Colonic mucosa (tissue), 4 donors: ENCODE measurements around the gene OVOL1. TPM values are rescaled to one million over a fixed set of nuclear protein-coding genes. Genes with fewer than 3 reads are reported as not detected.
A peak's percentile ranks its signal among the peaks of the same experiment; 100 is the strongest.
"Not testable (repeated sequence)": the region's sequence is repeated elsewhere in the genome, so short reads cannot be mapped to it uniquely, and the experiment has no call there.

Experiments
- DNase-seq: peaks from one replicate; pipeline ENCODE4 v3.0.0-alpha.2; 2020
- H3K27ac ChIP-seq: fragments of 200-600 bp; one replicate; pipeline ENCODE4 v1.8.0; 2021
- H3K27me3 ChIP-seq: fragments of 200-600 bp; one replicate; pipeline ENCODE4 v1.8.0; 2021
- H3K36me3 ChIP-seq: fragments of 200-600 bp; one replicate; pipeline ENCODE4 v1.8.0; 2021
- H3K4me1 ChIP-seq: fragments of 200-600 bp; one replicate; pipeline ENCODE4 v1.8.0; 2021; ENCODE audit warnings: mild to moderate bottlenecking
- H3K4me3 ChIP-seq: fragments of 200-600 bp; one replicate; pipeline ENCODE4 v1.8.0; 2021
- H3K9ac ChIP-seq, 2 donors: one replicate each; pipeline ENCODE4 v1.7.0; 2013; ENCODE audit warnings: control low read depth in 2 of 2, low read depth in 2 of 2, low read length in 2 of 2
- H3K9me3 ChIP-seq: fragments of 200-600 bp; one replicate; pipeline ENCODE4 v1.8.0; 2021
- intact Hi-C: fragments of 100-400 bp; cut with DNase I; formaldehyde crosslinking; loops from one replicate; pipeline ENCODE4 v1.14.1; 2022
- total RNA-seq, 2 donors: library from RNA; stranded (reverse); fragmentation: NEBNext Ultra II Directional in 1 of 2; extraction: Animal tissue kit (Norgen Biotek cat#: 25700) in 1 of 2; gene quantifications; one replicate each; pipeline ENCODE4 v1.2.1, GENCODE V29; 2021
- TF ChIP-seq, protein P1 (sequence below): fragments of 200-600 bp; IDR thresholded peaks from one replicate; pipeline ENCODE4 v1.8.0; 2022; ENCODE audit warnings: antibody characterized with exemption, mild to moderate bottlenecking
- donor health status: healthy.
- donor health status: DM: no; HTN: no; CAD: no.
- donor health status: DM: no; HTN: no; CAD: no.

OVOL1 gene
- total RNA-seq, 2 donors from 2014 or later, result 29.0 to 32.9 TPM

GRCh38 chr11:65744026-65744698 lies 42.7 kb upstream of the OVOL1 start:
- no peak overlapping the region for H3K9ac ChIP-seq
- no peaks in the 10 kb centered on the region for H3K4me1 ChIP-seq
- H3K4me3 ChIP-seq, result no peak overlapping the region
- H3K36me3 ChIP-seq, result no peaks in the 10 kb centered on the region
- no peaks in the 10 kb centered on the region for H3K9me3 ChIP-seq
- TF ChIP-seq, protein P1, sequence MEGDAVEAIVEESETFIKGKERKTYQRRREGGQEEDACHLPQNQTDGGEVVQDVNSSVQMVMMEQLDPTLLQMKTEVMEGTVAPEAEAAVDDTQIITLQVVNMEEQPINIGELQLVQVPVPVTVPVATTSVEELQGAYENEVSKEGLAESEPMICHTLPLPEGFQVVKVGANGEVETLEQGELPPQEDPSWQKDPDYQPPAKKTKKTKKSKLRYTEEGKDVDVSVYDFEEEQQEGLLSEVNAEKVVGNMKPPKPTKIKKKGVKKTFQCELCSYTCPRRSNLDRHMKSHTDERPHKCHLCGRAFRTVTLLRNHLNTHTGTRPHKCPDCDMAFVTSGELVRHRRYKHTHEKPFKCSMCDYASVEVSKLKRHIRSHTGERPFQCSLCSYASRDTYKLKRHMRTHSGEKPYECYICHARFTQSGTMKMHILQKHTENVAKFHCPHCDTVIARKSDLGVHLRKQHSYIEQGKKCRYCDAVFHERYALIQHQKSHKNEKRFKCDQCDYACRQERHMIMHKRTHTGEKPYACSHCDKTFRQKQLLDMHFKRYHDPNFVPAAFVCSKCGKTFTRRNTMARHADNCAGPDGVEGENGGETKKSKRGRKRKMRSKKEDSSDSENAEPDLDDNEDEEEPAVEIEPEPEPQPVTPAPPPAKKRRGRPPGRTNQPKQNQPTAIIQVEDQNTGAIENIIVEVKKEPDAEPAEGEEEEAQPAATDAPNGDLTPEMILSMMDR, result no peak
- intact Hi-C loops, result no loop called here
- H3K27me3 ChIP-seq, result no peaks in the 10 kb centered on the region
- peak; percentile 68 for DNase-seq
- no peak overlapping the region for H3K27ac ChIP-seq

GRCh38 chr11:65744699-65745042 lies 42.2 kb upstream of the OVOL1 start:
- intact Hi-C loops, result no loop called here
- Histone ChIP-seq H3K27ac (no peak overlapping the region), H3K4me1 (no peaks in the 10 kb centered on the region), H3K27me3 (no peaks in the 10 kb centered on the region), H3K4me3 (no peak overlapping the region), H3K9ac (no peak overlapping the region), H3K9me3 (no peaks in the 10 kb centered on the region), H3K36me3 (no peaks in the 10 kb centered on the region)
- no peak for DNase-seq
- TF ChIP-seq, protein P1, result no peak

DNA sequence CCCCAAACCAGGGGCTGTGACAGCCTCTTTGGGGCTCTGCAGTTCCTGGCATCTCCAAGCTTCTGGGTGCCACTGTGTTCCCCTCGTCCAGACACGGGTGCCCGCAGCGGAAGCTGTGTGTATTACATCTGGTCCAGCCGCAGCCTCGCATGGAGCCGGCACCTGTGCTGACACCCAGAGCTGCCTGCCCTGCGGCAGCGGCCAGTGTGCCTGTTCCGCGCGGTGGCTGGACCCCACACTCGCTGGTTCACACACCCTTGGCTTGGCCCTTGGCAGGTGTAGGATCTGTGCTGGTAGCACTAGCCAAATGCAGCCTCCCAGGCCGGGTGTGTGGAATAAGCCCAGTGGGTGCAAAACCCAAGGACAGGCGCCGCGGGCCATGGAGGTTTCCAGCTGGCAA lies 41.8 kb upstream of the OVOL1 start:
- Histone ChIP-seq H3K4me1 (no peaks in the 10 kb centered on the region), H3K9ac (no peak overlapping the region), H3K27me3 (no peaks in the 10 kb centered on the region), H3K4me3 (no peak overlapping the region), H3K36me3 (no peaks in the 10 kb centered on the region), H3K9me3 (no peaks in the 10 kb centered on the region), H3K27ac (no peak overlapping the region)
- TF ChIP-seq, protein P1, result no peak
- DNase-seq, result no peak
- intact Hi-C loops, result no loop called here

GRCh38 chr11:65762169-65762568 lies 24.7 kb upstream of the OVOL1 start:
- not testable (repeated sequence) for H3K4me1 ChIP-seq

GRCh38 chr11:65762816-65763215 lies 24.0 kb upstream of the OVOL1 start:
- DNase-seq, H3K27me3 ChIP-seq, H3K4me1 ChIP-seq, H3K36me3 ChIP-seq, H3K9me3 ChIP-seq, H3K27ac ChIP-seq, intact Hi-C loops, H3K9ac ChIP-seq, H3K4me3 ChIP-seq: not testable (repeated sequence)

More at GRCh38 chr11:65762169-65762568, 24.7 kb upstream of the OVOL1 start:
- H3K4me3 ChIP-seq, H3K27me3 ChIP-seq, intact Hi-C loops, H3K9ac ChIP-seq, H3K36me3 ChIP-seq, H3K9me3 ChIP-seq, H3K27ac ChIP-seq, DNase-seq: not testable (repeated sequence)

DNA sequence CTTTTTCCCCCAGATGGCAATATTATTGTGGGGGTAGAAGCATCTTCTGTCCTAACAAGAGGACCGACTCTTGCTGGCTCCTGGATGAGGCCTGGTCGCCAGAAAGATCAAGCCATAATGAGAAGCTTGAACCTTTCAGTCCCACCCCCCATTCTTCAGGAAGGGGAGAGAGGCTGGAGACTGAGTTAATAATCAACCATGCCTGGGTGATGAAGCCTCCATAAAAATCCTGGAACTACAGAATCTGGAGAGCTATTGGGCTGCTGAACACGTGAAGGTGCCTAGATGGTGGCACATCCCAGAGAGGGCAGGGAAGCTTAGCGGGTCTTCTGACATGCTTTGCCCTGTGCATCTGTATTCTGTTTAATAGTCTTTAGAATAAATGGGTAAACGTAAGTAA lies 22.4 kb upstream of the OVOL1 start:
- intact Hi-C loops, result no loop called here
- TF ChIP-seq, protein P1, result no peak
- no peaks in the 10 kb centered on the region for H3K36me3 ChIP-seq
- no peaks in the 10 kb centered on the region for H3K27me3 ChIP-seq
- no peak overlapping the region for H3K4me3 ChIP-seq
- H3K27ac ChIP-seq, result no peak overlapping the region
- H3K4me1 ChIP-seq, result no peaks in the 10 kb centered on the region
- no peaks in the 10 kb centered on the region for H3K9me3 ChIP-seq
- H3K9ac ChIP-seq, result peak overlapping the region in 1 of 2 donors; percentile 2
- peak; percentile 29 for DNase-seq
